GM12878 (cell line): ENCODE measurements around the gene PRKAB1. TPM values are rescaled to one million over a fixed set of nuclear protein-coding genes. Genes with fewer than 3 reads are reported as not detected.

Experiments
- ATAC-seq: fragments of 200-7000 bp; cut with Tn5 transposase; 3 replicates; pipeline ENCODE4 v1.9.1; 2020; ENCODE audit warnings: mild to moderate bottlenecking, moderate library complexity
- BruUV-seq: library from RNA; stranded (reverse); fragments of 400-500 nt; replicated peaks from 2 replicates; lab custom pipeline; 2021; lab: Mats Ljungman, UMichigan
- CTCF ChIA-PET: fragments of 300-600 bp; sonication (Branson Sonifier 250); formaldehyde crosslinking; extraction: SDS; loops from one replicate; lab custom pipeline; 2021; ENCODE audit warnings: inconsistent platforms; lab: Yijun Ruan, JAX
- POLR2A ChIA-PET: fragments of 350-600 bp; formaldehyde crosslinking; extraction: SDS; loops from one replicate; lab custom pipeline; 2021; ENCODE audit warnings: inconsistent platforms; lab: Charles Lee
- RAD21 ChIA-PET: fragments of 300-600 bp; sonication (Branson Sonifier 250); formaldehyde crosslinking; loops from one replicate; lab custom pipeline; 2023; ENCODE audit warnings: antibody characterized with exemption; ENCODE audit not compliant: unreplicated experiment; lab: Charles Lee
- SMC1A ChIA-PET: fragments of 300-600 bp; sonication (Branson Sonifier 250); formaldehyde crosslinking; loops from one replicate; lab custom pipeline; 2023; ENCODE audit not compliant: unreplicated experiment, uncharacterized antibody; lab: Charles Lee
- DNase-seq: peaks from one replicate; pipeline ENCODE4 v3.0.0-alpha.2; 2011; ENCODE audit warnings: low read depth, low spot score
- FAIRE-seq: peaks from 3 replicates; lab custom pipeline; 2011; peaks lifted over from hg19 to GRCh38; lab: Jason Lieb, UNC
- H2AFZ ChIP-seq: 2 replicates; pipeline ENCODE4 v1.6.0; 2011; ENCODE audit warnings: low read depth, low read length, control low read depth; ENCODE audit not compliant: control insufficient read depth
- H3K27ac ChIP-seq: 2 replicates; pipeline ENCODE4 v1.5.1; 2011; ENCODE audit warnings: control low read depth; ENCODE audit not compliant: control insufficient read depth, insufficient read depth
- H3K27me3 ChIP-seq, 2 experiments: replicated peaks in 1 of 2; 2 replicates each; pipeline versions ENCODE4 v1.6.0 to v1.6.1; 2011; ENCODE audit warnings: low read length in 1 of 2; ENCODE audit not compliant: control insufficient read depth in 2 of 2, insufficient read depth in 2 of 2
- H3K36me3 ChIP-seq, 2 experiments: 2 replicates each; pipeline ENCODE4 v1.5.1; 2011; ENCODE audit warnings: low read length in 1 of 2; ENCODE audit not compliant: control insufficient read depth in 2 of 2, insufficient read depth in 2 of 2
- H3K4me1 ChIP-seq: 2 replicates; pipeline ENCODE4 v1.6.1; 2011; ENCODE audit warnings: mild to moderate bottlenecking, low read length, moderate library complexity, mixed read lengths; ENCODE audit not compliant: control insufficient read depth, insufficient read depth
- H3K4me2 ChIP-seq: 2 replicates; pipeline ENCODE4 v1.6.0; 2011; ENCODE audit warnings: control low read depth; ENCODE audit not compliant: control insufficient read depth, insufficient read depth
- H3K4me3 ChIP-seq: fragments of 200-600 bp; sonication (generic); 2 replicates; pipeline ENCODE4 v1.5.1; 2016
- H3K79me2 ChIP-seq: 2 replicates; pipeline ENCODE4 v1.6.0; 2011; ENCODE audit warnings: low read length; ENCODE audit not compliant: control insufficient read depth, insufficient read depth
- H3K9ac ChIP-seq: 2 replicates; pipeline ENCODE4 v1.8.0; 2011; ENCODE audit warnings: low read length, control low read depth, mixed read lengths; ENCODE audit not compliant: control insufficient read depth, insufficient read depth
- H3K9me3 ChIP-seq: replicated peaks from 3 replicates; pipeline ENCODE4 v1.5.1; 2011; ENCODE audit warnings: mild to moderate bottlenecking, low read length; ENCODE audit not compliant: control insufficient read depth, insufficient read depth
- H4K20me1 ChIP-seq: 2 replicates; pipeline ENCODE4 v1.6.0; 2011; ENCODE audit not compliant: control insufficient read depth, insufficient read depth
- BRCA1 ChIP-seq: IDR thresholded peaks from 2 replicates; pipeline ENCODE4 v1.6.1; 2011; ENCODE audit warnings: low read depth, low read length, improper control_type of control experiment
- CREM ChIP-seq: IDR thresholded peaks from 2 replicates; pipeline ENCODE4 v1.6.1; 2014; ENCODE audit warnings: antibody characterized with exemption, low read depth
- EP300 ChIP-seq, 2 experiments: fragments of 150-350 bp in 1 of 2; IDR thresholded peaks; 2 replicates each; pipeline ENCODE4 v1.6.1; 2011 to 2012; ENCODE audit warnings: low read depth in 2 of 2, low read length in 2 of 2, borderline replicate concordance in 1 of 2, improper control_type of control experiment in 1 of 2, inconsistent platforms in 1 of 2; ENCODE audit not compliant: control insufficient read depth in 1 of 2
- ETV6 ChIP-seq, 2 experiments: fragments of 450-650 bp in 1 of 2; IDR thresholded peaks in 1 of 2; conservative IDR thresholded peaks in 1 of 2; 2 replicates each; pipeline ENCODE4 v1.6.1; 2014; ENCODE audit warnings: antibody characterized with exemption in 1 of 2, borderline replicate concordance in 1 of 2, low read depth in 1 of 2, mild to moderate bottlenecking in 1 of 2, moderate library complexity in 1 of 2
- KDM1A ChIP-seq: fragments of 200-600 bp; sonication (generic); IDR thresholded peaks from 2 replicates; pipeline ENCODE4 v1.6.1; 2016; ENCODE audit warnings: borderline replicate concordance
- NFYA ChIP-seq: IDR thresholded peaks from 2 replicates; pipeline ENCODE4 v1.6.1; 2011; ENCODE audit warnings: low read depth, mild to moderate bottlenecking, low read length, improper control_type of control experiment, borderline replicate concordance
- PML ChIP-seq: IDR thresholded peaks from 2 replicates; pipeline ENCODE4 v1.6.1; 2012; ENCODE audit warnings: low read length, inconsistent platforms
- RUNX3 ChIP-seq: IDR thresholded peaks from 2 replicates; pipeline ENCODE4 v1.6.1; 2012; ENCODE audit warnings: low read length, inconsistent platforms
- SPI1 ChIP-seq: IDR thresholded peaks from 2 replicates; pipeline ENCODE4 v1.6.1; 2011; ENCODE audit warnings: low read depth, mild to moderate bottlenecking, low read length, moderate library complexity, borderline replicate concordance; ENCODE audit not compliant: insufficient read depth
- STAT1 ChIP-seq: fragments of 450-650 bp; conservative IDR thresholded peaks from 2 replicates; pipeline ENCODE4 v1.6.1; 2014; ENCODE audit warnings: antibody characterized with exemption, mild to moderate bottlenecking
- TAF1 ChIP-seq: IDR thresholded peaks from 2 replicates; pipeline ENCODE4 v1.6.1; 2011; ENCODE audit warnings: mild to moderate bottlenecking, low read depth, low read length, borderline replicate concordance
- TCF12 ChIP-seq: IDR thresholded peaks from 2 replicates; pipeline ENCODE4 v1.6.1; 2011; ENCODE audit warnings: low read depth, mild to moderate bottlenecking, low read length
- ZBTB33 ChIP-seq: fragments of 450-650 bp; IDR thresholded peaks from 2 replicates; pipeline ENCODE4 v1.6.1; 2017; ENCODE audit warnings: mild to moderate bottlenecking
- WGBS: methylation state at CpG from one replicate; pipeline ENCODE4 v1.1.6; 2016; ENCODE audit warnings: low lambda C conversion rate; ENCODE audit not compliant: insufficient replicate concordance, insufficient coverage; ENCODE audit errors: missing lambda C conversion rate; 5-methylcytosine and 5-hydroxymethylcytosine counted together
- in situ Hi-C: fragments of 300-500 bp; cut with MboI; formaldehyde crosslinking; loops from 9 replicates; pipeline ENCODE4 v1.14.3; 2018; ENCODE audit warnings: mixed read lengths
- intact Hi-C: fragments of 100-400 bp; cut with micrococcal nuclease; formaldehyde crosslinking; loops from one replicate; pipeline ENCODE4 v1.14.2; 2022; ENCODE audit not compliant: unreplicated experiment
- polyA plus RNA-seq, 11 experiments: library from polyadenylated mRNA; depleted of rRNA in 4 of 11; unstranded in 6 of 11; stranded (reverse) in 5 of 11; fragments of >200 nt; fragmentation: Nextera tagmentation in 4 of 11; fragmentation: Illumina TruSeq in 1 of 11; extraction: Ambion mirVana in 4 of 11; extraction: Trizol in 1 of 11; gene quantifications; 1 replicate in 1 of 11; 2 replicates in 10 of 11; pipeline versions ENCODE4 v1.2.1 to v1.2.3, GENCODE V29; 2011 to 2016; ENCODE audit warnings: inconsistent platforms in 2 of 11, missing spikeins in 2 of 11, low read depth in 1 of 11
- total RNA-seq, 4 experiments: library from RNA; depleted of rRNA in 3 of 4; stranded (reverse); fragments of >200 nt in 3 of 4; fragmentation: Illumina TruSeq in 1 of 4; extraction: Trizol in 1 of 4; gene quantifications; 2 replicates each; pipeline versions ENCODE4 v1.2.1 to v1.2.3, GENCODE V29; 2013 to 2021
- TF ChIP-seq, protein P1 (sequence below): fragments of 450-650 bp; IDR thresholded peaks from 2 replicates; pipeline ENCODE4 v1.6.1; 2016; ENCODE audit warnings: mild to moderate bottlenecking
- TF ChIP-seq, protein P2 (sequence below): fragments of 450-650 bp; IDR thresholded peaks from 2 replicates; pipeline ENCODE4 v1.6.1; 2016; ENCODE audit warnings: mild to moderate bottlenecking

PRKAB1 gene
- total and polyA plus RNA-seq, 10 of the 15 experiments (the other 5 are each of a cell fraction or from before 2014, with no cell fraction given): 24.6 to 85.0 (median 50.6) TPM

DNA sequence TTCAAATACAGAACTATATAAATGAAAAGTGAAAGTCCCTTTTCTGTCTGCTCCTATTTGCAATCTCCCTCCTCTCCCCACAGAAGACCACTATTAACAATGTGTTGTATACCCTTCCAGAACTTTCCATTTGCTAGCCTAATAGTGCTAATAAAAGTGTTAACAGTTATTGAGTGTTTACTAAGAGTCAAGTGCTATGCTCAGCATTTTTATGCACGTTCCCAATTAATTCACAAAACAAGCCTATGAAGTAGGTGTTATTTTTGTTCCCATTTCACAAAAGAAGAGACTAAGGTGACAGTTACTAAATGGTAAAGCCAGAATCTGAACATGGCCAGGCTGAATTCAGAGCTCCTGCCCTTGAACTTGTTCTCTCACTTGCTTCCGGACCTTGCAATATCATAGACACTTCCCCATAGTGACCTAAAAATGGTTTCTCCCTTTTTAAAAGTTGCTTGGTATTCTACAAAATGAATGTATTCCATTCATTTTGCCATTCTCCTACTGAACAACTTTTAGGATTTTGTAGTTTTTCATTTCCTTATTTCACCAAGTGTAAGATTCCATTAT is 1.6 kb upstream of the PRKAB1 start (continued):
- TF ChIP-seq ZBTB33: no peak

DNA sequence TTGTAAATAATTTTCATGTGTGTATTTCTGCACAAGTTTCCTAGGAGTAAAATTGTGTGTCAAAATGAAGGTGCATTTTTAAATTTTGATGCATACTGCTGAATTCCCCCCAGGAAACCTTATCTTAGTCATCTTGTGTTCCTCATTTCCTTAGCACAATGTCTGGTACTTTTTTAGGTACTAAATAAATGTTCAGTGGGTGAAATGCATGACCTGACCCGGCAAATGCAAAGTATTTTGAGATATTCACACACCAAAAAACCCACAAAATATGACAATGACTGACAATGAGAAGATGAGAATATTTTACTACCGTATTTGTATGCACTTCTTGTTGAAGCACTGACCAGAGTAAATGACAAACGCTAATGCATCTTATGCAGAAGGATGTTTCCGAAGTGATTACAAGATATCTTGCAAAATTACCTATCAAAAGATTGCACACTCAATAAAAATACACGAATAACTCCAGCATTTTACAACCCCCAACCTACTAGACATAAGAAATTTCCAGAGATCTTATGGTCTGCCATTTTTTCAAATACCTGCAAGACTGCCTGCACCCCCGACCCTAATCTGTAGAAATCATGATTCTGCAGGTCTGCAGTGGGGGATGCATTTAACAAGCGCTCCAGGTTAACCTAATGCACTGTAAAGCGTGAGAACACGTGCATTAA is 895 bp upstream of the PRKAB1 start:
- 2% methylated on average over 9 of the region's 9 CpGs for WGBS
- Histone ChIP-seq H3K79me2 (peaks cover 38% of the 10 kb centered on the region), H3K9me3 (no peaks in the 10 kb centered on the region), H3K9ac (peak overlapping the region; percentile 49), H3K36me3 (peaks cover 0 to 1% of the 10 kb centered on the region in 2 experiments; a peak in 1 of 4 replicates), H3K4me3 (peak overlapping the region; percentile 60), H2AFZ (peak overlapping the region; percentile 90), H4K20me1 (no peaks in the 10 kb centered on the region), H3K4me1 (peaks cover 21% of the 10 kb centered on the region), H3K4me2 (peak overlapping the region; percentile 92), H3K27me3 (no peaks in the 10 kb centered on the region), H3K27ac (peak overlapping the region; percentile 92)
- ATAC-seq (peak; percentile 14), FAIRE-seq (peak; percentile 31), DNase-seq (peak; percentile 70)
- in situ Hi-C loops: loop anchor here (25.0 kb wide), 1 partner anchor 1530 kb away; the partner anchor contains the start of gene PEBP1
- POLR2A ChIA-PET: interaction anchor here (1.0 to 5.4 kb wide), 4 partner anchors 14 to 534 kb away, joined by 3 to 54 read pairs (median 4); partner anchors contain the start of gene RPLP0
- SMC1A ChIA-PET: interaction anchor here (1.7 to 6.9 kb wide), 2 partner anchors 14 to 15 kb away, joined by 10 to 83 read pairs; no protein-coding TSS in a partner anchor
- RAD21 ChIA-PET: interaction anchor here (0.9 to 4.3 kb wide), 5 partner anchors 8 to 114 kb away, joined by 3 to 41 read pairs (median 6); no protein-coding TSS in a partner anchor
- CTCF ChIA-PET: interaction anchor here (1.0 to 7.2 kb wide), 14 partner anchors 8 to 340 kb away, joined by 3 to 91 read pairs (median 6); no protein-coding TSS in a partner anchor
- intact Hi-C loops: loop anchor here (5.0 kb wide), 3 partner anchors 225 to 320 kb away; partner anchors contain the start of gene BICDL1
- BruUV-seq: no TSS peak
- TF ChIP-seq CREM: peak; percentile 84
- TF ChIP-seq EP300 (IDR thresholded peaks at IDR 0.05; ENCODE audit: borderline replicate concordance in 1 of 2, control insufficient read depth in 1 of 2, low read depth in 2 of 2, low read length in 2 of 2): peak in 1 of 2 experiments; percentile 40; a peak in 1 of 4 replicates
- TF ChIP-seq ETV6 (conservative IDR thresholded peaks at IDR 0.05 in 1 of 2, IDR thresholded peaks at IDR 0.05 in 1 of 2; ENCODE audit: borderline replicate concordance in 1 of 2, low read depth in 1 of 2): peak in 1 of 2 experiments; percentile 76; a peak in 2 of 4 replicates
- no peak for TF ChIP-seq NFYA
- TF ChIP-seq TCF12: no peak
- no peak for TF ChIP-seq STAT1
- TF ChIP-seq RUNX3: peak; percentile 94
- TF ChIP-seq BRCA1: no peak
- TF ChIP-seq PML: peak; percentile 64; the same call in 1 of the 2 replicates
- TF ChIP-seq, protein P1, sequence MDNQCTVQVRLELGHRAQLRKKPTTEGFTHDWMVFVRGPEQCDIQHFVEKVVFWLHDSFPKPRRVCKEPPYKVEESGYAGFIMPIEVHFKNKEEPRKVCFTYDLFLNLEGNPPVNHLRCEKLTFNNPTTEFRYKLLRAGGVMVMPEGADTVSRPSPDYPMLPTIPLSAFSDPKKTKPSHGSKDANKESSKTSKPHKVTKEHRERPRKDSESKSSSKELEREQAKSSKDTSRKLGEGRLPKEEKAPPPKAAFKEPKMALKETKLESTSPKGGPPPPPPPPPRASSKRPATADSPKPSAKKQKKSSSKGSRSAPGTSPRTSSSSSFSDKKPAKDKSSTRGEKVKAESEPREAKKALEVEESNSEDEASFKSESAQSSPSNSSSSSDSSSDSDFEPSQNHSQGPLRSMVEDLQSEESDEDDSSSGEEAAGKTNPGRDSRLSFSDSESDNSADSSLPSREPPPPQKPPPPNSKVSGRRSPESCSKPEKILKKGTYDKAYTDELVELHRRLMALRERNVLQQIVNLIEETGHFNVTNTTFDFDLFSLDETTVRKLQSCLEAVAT: no peak
- TF ChIP-seq TAF1: 0 out of 2 replicates have a peak, but pooled peaks have one; percentile 19
- no peak for TF ChIP-seq KDM1A
- TF ChIP-seq SPI1: peak; percentile 64; the same call in 1 of the 2 replicates
- TF ChIP-seq, protein P2, sequence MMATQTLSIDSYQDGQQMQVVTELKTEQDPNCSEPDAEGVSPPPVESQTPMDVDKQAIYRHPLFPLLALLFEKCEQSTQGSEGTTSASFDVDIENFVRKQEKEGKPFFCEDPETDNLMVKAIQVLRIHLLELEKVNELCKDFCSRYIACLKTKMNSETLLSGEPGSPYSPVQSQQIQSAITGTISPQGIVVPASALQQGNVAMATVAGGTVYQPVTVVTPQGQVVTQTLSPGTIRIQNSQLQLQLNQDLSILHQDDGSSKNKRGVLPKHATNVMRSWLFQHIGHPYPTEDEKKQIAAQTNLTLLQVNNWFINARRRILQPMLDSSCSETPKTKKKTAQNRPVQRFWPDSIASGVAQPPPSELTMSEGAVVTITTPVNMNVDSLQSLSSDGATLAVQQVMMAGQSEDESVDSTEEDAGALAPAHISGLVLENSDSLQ: peak; percentile 77
